GM19043 (cell line): ENCODE data around the gene RASAL2.
A peak's percentile ranks its signal among the peaks of the same experiment; 100 is the strongest.
"Not testable (repeated sequence)": the region's sequence is repeated elsewhere in the genome, so short reads cannot be mapped to it uniquely, and the experiment has no call there.

ENCODE experiments used
- ATAC-seq: cut with Tn5 transposase; IDR thresholded peaks from one replicate; pipeline ENCODE4 v1.9.1; 2021; ENCODE audit warnings: low read depth; ENCODE audit not compliant: unreplicated experiment

RASAL2 gene

GRCh38 chr1:178330848-178331497, 237.1 kb downstream of the RASAL2 start:
- no peak for ATAC-seq

GRCh38 chr1:178335426-178335825, 241.5 kb downstream of the RASAL2 start:
- ATAC-seq = no peak

- no peak for ATAC-seq
Observed at GRCh38 chr1:178337091-178337706, 243.3 kb downstream of the RASAL2 start.

GRCh38 chr1:178339834-178340233, 245.9 kb downstream of the RASAL2 start:
- ATAC-seq = no peak

- ATAC-seq = no peak
Observed at GRCh38 chr1:178341261-178341956, 247.5 kb downstream of the RASAL2 start.

GRCh38 chr1:178342745-178343144, 248.8 kb downstream of the RASAL2 start:
- no peak for ATAC-seq

- no peak for ATAC-seq
Observed at GRCh38 chr1:178344513-178345091, 250.7 kb downstream of the RASAL2 start.

GRCh38 chr1:178345238-178345637, 251.3 kb downstream of the RASAL2 start:
- no peak for ATAC-seq

- ATAC-seq = no peak
Observed at GRCh38 chr1:178345807-178346206, 251.9 kb downstream of the RASAL2 start.

GRCh38 chr1:178349801-178350200, 255.9 kb downstream of the RASAL2 start:
- no peak for ATAC-seq

- ATAC-seq = not testable (repeated sequence)
Observed at GRCh38 chr1:178351911-178352310, 258.0 kb downstream of the RASAL2 start.

- no peak for ATAC-seq
Observed at GRCh38 chr1:178352790-178353416, 259.0 kb downstream of the RASAL2 start.

GRCh38 chr1:178353524-178353923, 259.6 kb downstream of the RASAL2 start:
- no peak for ATAC-seq

GRCh38 chr1:178354816-178355215, 260.9 kb downstream of the RASAL2 start:
- no peak for ATAC-seq

GRCh38 chr1:178356299-178356698, 262.4 kb downstream of the RASAL2 start:
- no peak for ATAC-seq

- ATAC-seq = no peak
Observed at GRCh38 chr1:178358456-178358855, 264.6 kb downstream of the RASAL2 start.

- ATAC-seq = no peak
Observed at GRCh38 chr1:178360421-178360820, 266.5 kb downstream of the RASAL2 start.

GRCh38 chr1:178361847-178362246, 267.9 kb downstream of the RASAL2 start:
- peak; percentile 71 for ATAC-seq

- ATAC-seq = no peak
Observed at GRCh38 chr1:178362747-178363146, 268.8 kb downstream of the RASAL2 start.

GRCh38 chr1:178364782-178365181, 270.9 kb downstream of the RASAL2 start:
- ATAC-seq = no peak

GRCh38 chr1:178367151-178367550, 273.2 kb downstream of the RASAL2 start:
- ATAC-seq = no peak
